HG03108 (cell line): ENCODE measurements around the gene STARD3.

ENCODE experiments used
- ATAC-seq: cut with Tn5 transposase; IDR thresholded peaks from one replicate; pipeline ENCODE4 v1.9.1; 2021; ENCODE audit warnings: moderate library complexity; ENCODE audit not compliant: unreplicated experiment

The STARD3 gene

GRCh38 chr17:39618956-39619785, 17.8 kb upstream of the STARD3 start:
- ATAC-seq: no peak

GRCh38 chr17:39619786-39620101, 17.2 kb upstream of the STARD3 start:
- ATAC-seq: no peak

- peak; percentile 44 for ATAC-seq
Measured at GRCh38 chr17:39621523-39622379, 15.2 kb upstream of the STARD3 start.

- peak; percentile 21 for ATAC-seq
Measured at GRCh38 chr17:39622380-39623006, 14.5 kb upstream of the STARD3 start.

GRCh38 chr17:39623356-39623950, 13.5 kb upstream of the STARD3 start:
- peak; percentile 48 for ATAC-seq

- no peak for ATAC-seq
Measured at GRCh38 chr17:39624313-39624712, 12.6 kb upstream of the STARD3 start.

GRCh38 chr17:39625198-39625785, 11.7 kb upstream of the STARD3 start:
- ATAC-seq: no peak

- no peak for ATAC-seq
Measured at GRCh38 chr17:39626171-39627046, 10.5 kb upstream of the STARD3 start, which contains the start of gene PPP1R1B. TSS of gene PPP1R1B (plus strand) at chr17:39626952. CDS start at chr17:39627393, 441 bp downstream.

- ATAC-seq: no peak
Measured at GRCh38 chr17:39627047-39627711, 9.8 kb upstream of the STARD3 start.

- no peak for ATAC-seq
Measured at GRCh38 chr17:39627712-39628516, 9.0 kb upstream of the STARD3 start.

- no peak for ATAC-seq
Measured at GRCh38 chr17:39628655-39629493, 8.1 kb upstream of the STARD3 start.

GRCh38 chr17:39629494-39629880, 7.5 kb upstream of the STARD3 start:
- no peak for ATAC-seq

- no peak for ATAC-seq
Measured at GRCh38 chr17:39629898-39630297, 7.0 kb upstream of the STARD3 start.

- ATAC-seq: no peak
Measured at GRCh38 chr17:39631403-39631802, 5.5 kb upstream of the STARD3 start.

- no peak for ATAC-seq
Measured at GRCh38 chr17:39632153-39632941, 4.6 kb upstream of the STARD3 start.

GRCh38 chr17:39633570-39634183, 3.3 kb upstream of the STARD3 start:
- no peak for ATAC-seq
